Heart right ventricle (tissue), 16 donors: Measurements from ENCODE around the gene DOHH. TPM values are rescaled to one million over a fixed set of nuclear protein-coding genes. Genes with fewer than 3 reads are reported as not detected.

ENCODE experiments used
- ATAC-seq, 8 donors: fragments of 200-7000 bp; cut with Tn5 transposase; one replicate each; pipeline ENCODE4 v1.9.1; 2020; ENCODE audit warnings: mild to moderate bottlenecking in 8 of 8, moderate library complexity in 8 of 8, moderate number of reproducible peaks in 1 of 8
- DNase-seq, 2 donors: peaks; one replicate each; pipeline ENCODE4 v3.0.0-alpha.2; 2020
- H3K27ac ChIP-seq, 10 donors: fragments of 200-600 bp; sonication (generic) in 2 of 10; one replicate each; pipeline versions ENCODE4 v1.5.0 to v1.8.0; 2020 to 2022; ENCODE audit warnings: mild to moderate bottlenecking in 3 of 10
- H3K27me3 ChIP-seq, 7 donors: fragments of 200-600 bp; one replicate each; pipeline ENCODE4 v1.8.0; 2021 to 2022; ENCODE audit warnings: mild to moderate bottlenecking in 2 of 7
- H3K36me3 ChIP-seq, 9 donors: fragments of 200-600 bp; sonication (generic) in 1 of 9; one replicate each; pipeline versions ENCODE4 v1.5.0 to v1.8.0; 2020 to 2022; ENCODE audit warnings: mild to moderate bottlenecking in 2 of 9
- H3K4me1 ChIP-seq, 9 donors: fragments of 200-600 bp; sonication (generic) in 1 of 9; one replicate each; pipeline versions ENCODE4 v1.5.0 to v1.8.0; 2020 to 2022; ENCODE audit warnings: mild to moderate bottlenecking in 4 of 9
- H3K4me3 ChIP-seq, 10 donors: fragments of 200-600 bp; sonication (generic) in 2 of 10; one replicate each; pipeline versions ENCODE4 v1.5.0 to v1.8.0; 2020 to 2022; ENCODE audit warnings: mild to moderate bottlenecking in 7 of 10, moderate library complexity in 2 of 10
- H3K9me3 ChIP-seq, 11 donors: fragments of 200-600 bp in 10 of 11; sonication (generic) in 2 of 11; one replicate each; pipeline versions ENCODE4 v1.5.0 to v1.8.0; 2013 to 2022; ENCODE audit warnings: mild to moderate bottlenecking in 2 of 11, control low read depth in 1 of 11, moderate library complexity in 1 of 11
- CTCF ChIP-seq, 9 donors: fragments of 200-600 bp; sonication (generic) in 2 of 9; IDR thresholded peaks; one replicate each; pipeline versions ENCODE4 v1.5.0 to v1.8.0; 2021 to 2022; ENCODE audit warnings: antibody characterized with exemption in 9 of 9, mild to moderate bottlenecking in 5 of 9, moderate library complexity in 1 of 9
- WGBS, 2 donors: extraction: QIAGEN DNeasy Blood & Tissue Kit; methylation state at CpG; one replicate each; pipeline ENCODE4 v1.1.7; 2013; ENCODE audit warnings: inconsistent platforms in 1 of 2; 5-methylcytosine and 5-hydroxymethylcytosine counted together
- intact Hi-C, 10 donors: fragments of 100-400 bp; cut with DNase I; formaldehyde crosslinking; loops; one replicate each; pipeline versions ENCODE4 v1.11.1 to v1.14.2; 2022
- polyA plus RNA-seq, 2 donors: library from polyadenylated mRNA; stranded (reverse); fragments of 200-250 nt; gene quantifications; one replicate each; pipeline ENCODE4 v1.2.3, GENCODE V29; 2013
- total RNA-seq, 10 donors: library from RNA; stranded (reverse); fragmentation: NEBNext Ultra II Directional in 3 of 10; extraction: Animal tissue kit (Norgen Biotek cat#: 25700) in 3 of 10; gene quantifications; one replicate each; pipeline versions ENCODE4 v1.2.1 to v1.2.4, GENCODE V29; 2021 to 2023
- donor health status: Arrhythmogenic right ventricular cardiomyopathy.
- donor health status: ischemic (EF 13 %, LVEDD 7.1; RV severe dilation, severe dysfunction).
- donor health status: healthy with polysubstance abuse.
- donor health status: DM: no; HTN: yes; CAD: no.
- donor health status: DM: no; HTN: no; CAD: no.
- donor health status: ischemic (EF 25% LVEDD 6.9; RV normal size, moderate dysfunction).
- donor health status: ischemic (EF 25% LVEDD 5.7; RV mildly dilated, moderate dysfunction).
- donor health status: healthy.
- donor health status: DM: yes; HTN: yes; CAD: no.
- donor health status: Ischemic cardiomyopathy.
- donor health status: ischemic (EF 35%, LVEDD 5.7; RV mildly dilated, moderate dysfunction).
- donor health status: nonischemic (EF 11% LVEDD 7.7; RV severe dilation, severe dysfunction).
- donor health status: DM: yes; HTN: yes; CAD: no.
- donor health status: PGD.
- donor health status: ischemic (EF 29% LVEDD 5.4; RV normal size, mild dysfunction).
- donor health status: nonischemic (EF 23%, LVEDD 6.1; RV moderate dilation, normal function).

Gene DOHH
- total and polyA plus RNA-seq, 12 donors, result 7.2 to 30.4 (median 10.3) TPM

GRCh38 chr19:3492919-3493318 lies 7.6 kb downstream of the DOHH start:
- Histone ChIP-seq H3K36me3 (peaks cover 0 to 81% (median 27%) of the 10 kb centered on the region in 9 donors), H3K4me3 (no peak overlapping the region), H3K27ac (no peak overlapping the region), H3K4me1 (no peaks in the 10 kb centered on the region), H3K9me3 (no peaks in the 10 kb centered on the region), H3K27me3 (no peaks in the 10 kb centered on the region)
- intact Hi-C loops, result no loop called here
- WGBS, 2 donors, result 94% methylated on average over 16 of the region's 16 CpGs
- ATAC-seq, result no peak
- no peak for DNase-seq
- TF ChIP-seq CTCF (IDR thresholded peaks at IDR 0.05), result no peak

GRCh38 chr19:3492131-3492839 lies 8.2 kb downstream of the DOHH start:
- 95% methylated on average over 40 to 45 of the region's 45 CpGs for WGBS, 2 donors
- H3K36me3 ChIP-seq, result peaks cover 0 to 79% (median 27%) of the 10 kb centered on the region in 9 donors
- H3K4me3 ChIP-seq, result no peak overlapping the region
- TF ChIP-seq CTCF (IDR thresholded peaks at IDR 0.05), result no peak
- no peak overlapping the region for H3K27ac ChIP-seq
- no peaks in the 10 kb centered on the region for H3K27me3 ChIP-seq
- H3K4me1 ChIP-seq, result no peaks in the 10 kb centered on the region
- no peaks in the 10 kb centered on the region for H3K9me3 ChIP-seq
- intact Hi-C loops, result no loop called here
- ATAC-seq (peak in 1 of 8 donors; percentile 19), DNase-seq (no peak)

GRCh38 chr19:3491396-3492119 lies 8.9 kb downstream of the DOHH start:
- DNase-seq (no peak), ATAC-seq (peak in 2 of 8 donors; percentile 11 to 32)
- Histone ChIP-seq H3K4me1 (no peaks in the 10 kb centered on the region), H3K36me3 (peaks cover 0 to 72% (median 27%) of the 10 kb centered on the region in 9 donors), H3K9me3 (no peaks in the 10 kb centered on the region), H3K4me3 (no peak overlapping the region), H3K27me3 (no peaks in the 10 kb centered on the region), H3K27ac (no peak overlapping the region)
- WGBS, 2 donors, result 95% methylated on average over 55 of the region's 55 CpGs
- no peak for TF ChIP-seq CTCF (IDR thresholded peaks at IDR 0.05)
- intact Hi-C loops, result no loop called here

- WGBS, 2 donors, result 74 to 75% methylated on average over 33 of the region's 33 CpGs
- Histone ChIP-seq H3K4me3 (no peak within 1 kb of the TSS), H3K9me3 (no peaks in the 10 kb centered on the region), H3K36me3 (no peaks in the 10 kb centered on the region), H3K27me3 (peaks cover 15 to 63% (median 46%) of the 10 kb centered on the region in 7 donors), H3K4me1 (peaks cover 0 to 3% (median 0%) of the 10 kb centered on the region in 9 donors), H3K27ac (no peak within 1 kb of the TSS)
- intact Hi-C loops, result no loop called here
- no peak for TF ChIP-seq CTCF (IDR thresholded peaks at IDR 0.05)
- DNase-seq (no peak), ATAC-seq (no peak)
These were observed 17.2 kb downstream of the DOHH start, which contains the start of gene SMIM44 for GRCh38 chr19:3483226-3483628. Gene SMIM44 (minus strand): TSS chr19:3483441. CDS start chr19:3483403, 38 bp downstream.
